GM13977 (cell line): ENCODE results near the gene DERA.

Experiments used
- DNase-seq: peaks from one replicate; pipeline ENCODE4 v3.0.0; 2012; ENCODE audit warnings: low spot score
- CTCF ChIP-seq: IDR thresholded peaks from 2 replicates; pipeline ENCODE4 v1.5.1; 2012; ENCODE audit warnings: mild to moderate bottlenecking, control low read depth; ENCODE audit not compliant: insufficient read depth; ENCODE audit errors: extremely low read depth, missing control alignments
- in situ Hi-C: fragments of 300-500 bp; cut with MboI; formaldehyde crosslinking; loops from one replicate; pipeline ENCODE4 v1.12.0; 2022; ENCODE audit warnings: low sequenced_read_pairs, low pct_unique_long_range_greater_than_20kb, mixed read lengths, inconsistent platforms; ENCODE audit not compliant: unreplicated experiment

Gene DERA

DNA sequence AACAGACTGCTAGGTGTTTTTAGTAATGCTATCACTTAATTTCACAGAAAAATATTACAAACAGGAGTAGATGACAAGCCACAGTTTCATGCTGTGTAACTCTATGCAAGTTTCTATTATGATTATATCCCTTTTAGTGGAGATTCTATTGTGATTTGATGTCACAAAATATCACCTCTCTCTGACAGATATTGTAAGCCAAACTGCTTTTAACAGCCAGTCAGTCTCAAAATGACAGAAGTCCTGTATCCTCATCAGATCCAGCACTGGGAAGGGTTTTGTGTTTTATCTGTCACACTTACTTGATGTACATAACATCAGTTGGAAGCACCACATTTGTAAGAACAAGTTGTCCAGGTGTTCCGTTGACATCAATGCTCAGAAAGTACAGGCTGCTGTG, 164.8 kb downstream of the DERA start:
- DNase-seq: no peak
- in situ Hi-C loops: no loop called here
- no peak for TF ChIP-seq CTCF

DNA sequence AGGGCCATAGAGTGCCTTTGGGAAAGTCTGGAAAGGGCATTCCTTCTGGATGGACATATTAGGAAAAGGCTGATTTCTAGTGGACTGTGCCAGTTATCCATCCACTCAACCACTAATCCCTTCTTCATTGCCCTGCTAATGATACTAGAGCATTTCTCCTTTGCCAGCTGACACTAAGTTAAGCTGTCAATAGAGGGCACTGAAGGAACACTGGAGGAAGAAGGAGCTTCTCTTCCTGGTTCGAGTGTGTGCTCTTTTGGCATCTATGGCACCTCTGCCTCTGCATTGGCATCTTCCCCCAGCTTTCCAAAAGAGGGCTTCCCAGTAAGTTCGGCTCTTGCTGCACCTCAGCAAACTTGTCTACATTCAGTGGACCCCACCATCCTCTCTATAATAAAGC, 165.4 kb downstream of the DERA start:
- in situ Hi-C loops: no loop called here
- DNase-seq: peak; percentile 23
- peak; percentile 60 for TF ChIP-seq CTCF

- in situ Hi-C loops: no loop called here
- no peak for TF ChIP-seq CTCF
- DNase-seq: no peak
Observed at GRCh38 chr12:16076970-16077522, 165.9 kb downstream of the DERA start.

GRCh38 chr12:16086462-16086861, 175.3 kb downstream of the DERA start:
- no peak for DNase-seq
- in situ Hi-C loops: no loop called here
- no peak for TF ChIP-seq CTCF

GRCh38 chr12:16086942-16087341, 175.8 kb downstream of the DERA start:
- no peak for TF ChIP-seq CTCF
- in situ Hi-C loops: no loop called here
- no peak for DNase-seq
